WTC11 (cell line): ENCODE measurements around the gene ERG28. TPM values are rescaled to one million over a fixed set of nuclear protein-coding genes. Genes with fewer than 3 reads are reported as not detected.

ENCODE experiments used
- ATAC-seq: fragments of 200-7000 bp; cut with Tn5 transposase; 2 replicates; pipeline ENCODE4 v1.10.0; 2021; ENCODE audit warnings: mild to moderate bottlenecking, moderate library complexity
- CTCF ChIA-PET: fragments of 300-600 bp; sonication (Branson Sonifier 250); formaldehyde crosslinking; loops from one replicate; lab custom pipeline; 2021; ENCODE audit warnings: antibody characterized with exemption; lab: Charles Lee
- POLR2A ChIA-PET: fragments of 350-600 bp; sonication (Branson Sonifier 250); formaldehyde crosslinking; loops from one replicate; lab custom pipeline; 2021; ENCODE audit warnings: antibody characterized with exemption; lab: Charles Lee
- DNase-seq: peaks from one replicate; pipeline ENCODE4 v3.0.0; 2021; ENCODE audit warnings: low spot score
- H3K27ac Mint-ChIP-seq: 2 replicates; pipeline ENCODE4 v1.8.0; 2021; ENCODE audit warnings: mixed read lengths
- H3K27me3 Mint-ChIP-seq: 2 replicates; pipeline ENCODE4 v1.8.0; 2021; ENCODE audit warnings: low read depth, mild to moderate bottlenecking, moderate library complexity, mixed read lengths
- H3K36me3 Mint-ChIP-seq: 2 replicates; pipeline ENCODE4 v1.8.0; 2021; ENCODE audit warnings: mixed read lengths
- H3K4me1 Mint-ChIP-seq: 2 replicates; pipeline ENCODE4 v1.8.0; 2022; ENCODE audit warnings: mixed read lengths
- H3K4me3 Mint-ChIP-seq: 2 replicates; pipeline ENCODE4 v1.8.0; 2021; ENCODE audit warnings: mild to moderate bottlenecking, moderate library complexity, mixed read lengths
- H3K9me3 Mint-ChIP-seq: 2 replicates; pipeline ENCODE4 v1.8.0; 2021; ENCODE audit warnings: mixed read lengths
- CDX4 ChIP-seq: fragments of 250-450 bp; sonication (Bioruptor Pico); IDR thresholded peaks from 2 replicates; pipeline ENCODE4 v1.9.0; 2021; ENCODE audit warnings: moderate library complexity, mild to moderate bottlenecking, inconsistent platforms, borderline replicate concordance
- CREM ChIP-seq: sonication (generic); formaldehyde crosslinking; IDR thresholded peaks from 2 replicates; pipeline ENCODE4 v1.8.1; 2022; ENCODE audit warnings: mild to moderate bottlenecking, missing genetic modification reagents, moderate library complexity
- CTCF ChIP-seq: fragments of 200-600 bp; IDR thresholded peaks from 2 replicates; pipeline ENCODE4 v1.8.0; 2022; ENCODE audit warnings: antibody characterized with exemption
- ELF4 ChIP-seq: sonication (generic); formaldehyde crosslinking; IDR thresholded peaks from 2 replicates; pipeline ENCODE4 v1.8.1; 2022; ENCODE audit warnings: low read depth, mild to moderate bottlenecking, moderate library complexity, missing genetic modification reagents
- ERG ChIP-seq: fragments of 250-450 bp; sonication (Bioruptor Pico); IDR thresholded peaks from 2 replicates; pipeline ENCODE4 v1.8.0; 2021; ENCODE audit warnings: mild to moderate bottlenecking
- FOXJ3 ChIP-seq: sonication (generic); formaldehyde crosslinking; IDR thresholded peaks from 2 replicates; pipeline ENCODE4 v1.9.0; 2021; ENCODE audit warnings: missing genetic modification reagents, mild to moderate bottlenecking, borderline replicate concordance
- FOXP4 ChIP-seq: sonication (generic); formaldehyde crosslinking; IDR thresholded peaks from 2 replicates; pipeline ENCODE4 v1.8.0; 2022; ENCODE audit warnings: mild to moderate bottlenecking, missing genetic modification reagents
- GABPB1 ChIP-seq: sonication (generic); formaldehyde crosslinking; IDR thresholded peaks from 2 replicates; pipeline ENCODE4 v1.8.1; 2023; ENCODE audit warnings: mild to moderate bottlenecking, missing genetic modification reagents
- IRF1 ChIP-seq: sonication (generic); formaldehyde crosslinking; IDR thresholded peaks from 2 replicates; pipeline ENCODE4 v1.8.0; 2023; ENCODE audit warnings: missing genetic modification reagents
- MLX ChIP-seq: sonication (generic); formaldehyde crosslinking; IDR thresholded peaks from 2 replicates; pipeline ENCODE4 v1.8.1; 2023; ENCODE audit warnings: mild to moderate bottlenecking, missing genetic modification reagents, moderate library complexity
- RORB ChIP-seq: fragments of 250-450 bp; sonication (Bioruptor Pico); IDR thresholded peaks from 2 replicates; pipeline ENCODE4 v1.9.0; 2021; ENCODE audit warnings: mild to moderate bottlenecking
- ZBTB21 ChIP-seq: sonication (generic); formaldehyde crosslinking; IDR thresholded peaks from 2 replicates; pipeline ENCODE4 v1.8.1; 2023; ENCODE audit warnings: mild to moderate bottlenecking, missing genetic modification reagents, borderline replicate concordance
- ZNF219 ChIP-seq: sonication (generic); formaldehyde crosslinking; IDR thresholded peaks from 2 replicates; pipeline ENCODE4 v1.8.0; 2023; ENCODE audit warnings: missing genetic modification reagents, mild to moderate bottlenecking, borderline replicate concordance
- total RNA-seq: library from RNA; stranded (reverse); gene quantifications from 3 replicates; pipeline ENCODE4 v1.2.3, GENCODE V29; 2021
- TF ChIP-seq, protein P1 (sequence below): fragments of 250-450 bp; sonication (Bioruptor Pico); IDR thresholded peaks from 2 replicates; pipeline ENCODE4 v1.9.0; 2021; ENCODE audit warnings: mild to moderate bottlenecking, borderline replicate concordance
- TF ChIP-seq, protein P2 (sequence below): sonication (generic); formaldehyde crosslinking; IDR thresholded peaks from 2 replicates; pipeline ENCODE4 v1.8.0; 2022; ENCODE audit warnings: missing genetic modification reagents

ERG28 gene
- total RNA-seq, 1 experiment from 2014 or later, result 27.9 TPM

DNA sequence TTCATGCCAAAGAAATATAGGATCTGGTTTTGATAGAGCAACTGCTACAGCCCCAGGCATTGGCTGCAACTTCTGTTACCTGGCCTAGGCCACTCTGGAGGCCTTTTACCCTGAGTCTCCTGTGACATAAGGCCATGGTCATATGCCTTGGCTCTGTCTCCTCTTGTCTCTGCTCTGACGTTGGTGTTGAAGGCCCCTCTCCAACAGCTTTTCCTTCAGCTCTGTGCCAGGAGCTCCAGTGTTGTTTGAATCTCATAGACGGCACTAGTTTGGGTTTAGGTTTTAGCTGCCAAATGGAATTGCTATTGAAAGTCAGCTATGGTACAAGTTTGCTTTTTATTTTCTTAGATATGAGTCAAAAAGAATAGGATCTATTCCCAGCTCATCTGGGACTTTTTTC, 41.4 kb upstream of the ERG28 start:
- Mint-ChIP-seq H3K36me3 (peaks cover 34% of the 10 kb centered on the region), H3K4me3 (no peak overlapping the region)
- CTCF ChIA-PET, result interaction anchor here (0.6 to 1.8 kb wide), 3 partner anchors 8 to 125 kb away, joined by 3 to 5 read pairs (median 4); no protein-coding TSS in a partner anchor

GRCh38 chr14:75700295-75700694, 39.6 kb upstream of the ERG28 start:
- ChIA-PET POLR2A (no interaction called here), CTCF (no interaction called here)
- TF ChIP-seq CTCF, result no peak
- TF ChIP-seq, protein P1, sequence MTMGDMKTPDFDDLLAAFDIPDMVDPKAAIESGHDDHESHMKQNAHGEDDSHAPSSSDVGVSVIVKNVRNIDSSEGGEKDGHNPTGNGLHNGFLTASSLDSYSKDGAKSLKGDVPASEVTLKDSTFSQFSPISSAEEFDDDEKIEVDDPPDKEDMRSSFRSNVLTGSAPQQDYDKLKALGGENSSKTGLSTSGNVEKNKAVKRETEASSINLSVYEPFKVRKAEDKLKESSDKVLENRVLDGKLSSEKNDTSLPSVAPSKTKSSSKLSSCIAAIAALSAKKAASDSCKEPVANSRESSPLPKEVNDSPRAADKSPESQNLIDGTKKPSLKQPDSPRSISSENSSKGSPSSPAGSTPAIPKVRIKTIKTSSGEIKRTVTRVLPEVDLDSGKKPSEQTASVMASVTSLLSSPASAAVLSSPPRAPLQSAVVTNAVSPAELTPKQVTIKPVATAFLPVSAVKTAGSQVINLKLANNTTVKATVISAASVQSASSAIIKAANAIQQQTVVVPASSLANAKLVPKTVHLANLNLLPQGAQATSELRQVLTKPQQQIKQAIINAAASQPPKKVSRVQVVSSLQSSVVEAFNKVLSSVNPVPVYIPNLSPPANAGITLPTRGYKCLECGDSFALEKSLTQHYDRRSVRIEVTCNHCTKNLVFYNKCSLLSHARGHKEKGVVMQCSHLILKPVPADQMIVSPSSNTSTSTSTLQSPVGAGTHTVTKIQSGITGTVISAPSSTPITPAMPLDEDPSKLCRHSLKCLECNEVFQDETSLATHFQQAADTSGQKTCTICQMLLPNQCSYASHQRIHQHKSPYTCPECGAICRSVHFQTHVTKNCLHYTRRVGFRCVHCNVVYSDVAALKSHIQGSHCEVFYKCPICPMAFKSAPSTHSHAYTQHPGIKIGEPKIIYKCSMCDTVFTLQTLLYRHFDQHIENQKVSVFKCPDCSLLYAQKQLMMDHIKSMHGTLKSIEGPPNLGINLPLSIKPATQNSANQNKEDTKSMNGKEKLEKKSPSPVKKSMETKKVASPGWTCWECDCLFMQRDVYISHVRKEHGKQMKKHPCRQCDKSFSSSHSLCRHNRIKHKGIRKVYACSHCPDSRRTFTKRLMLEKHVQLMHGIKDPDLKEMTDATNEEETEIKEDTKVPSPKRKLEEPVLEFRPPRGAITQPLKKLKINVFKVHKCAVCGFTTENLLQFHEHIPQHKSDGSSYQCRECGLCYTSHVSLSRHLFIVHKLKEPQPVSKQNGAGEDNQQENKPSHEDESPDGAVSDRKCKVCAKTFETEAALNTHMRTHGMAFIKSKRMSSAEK, result no peak
- no peak for TF ChIP-seq IRF1
- TF ChIP-seq MLX (CRISPR knock-in tag), result no peak
- no peak for TF ChIP-seq ERG (CRISPR knock-in tag)
- TF ChIP-seq RORB (CRISPR knock-in tag), result no peak
- no peak for TF ChIP-seq GABPB1 (CRISPR knock-in tag)
- TF ChIP-seq FOXP4, result no peak
- no peak for TF ChIP-seq CDX4
- TF ChIP-seq ELF4 (CRISPR knock-in tag), result no peak
- TF ChIP-seq CREM (CRISPR knock-in tag), result no peak
- TF ChIP-seq ZBTB21 (CRISPR knock-in tag), result no peak
- no peak for TF ChIP-seq FOXJ3 (CRISPR knock-in tag)
- H3K36me3 Mint-ChIP-seq, result peaks cover 41% of the 10 kb centered on the region
- no peaks in the 10 kb centered on the region for H3K4me1 Mint-ChIP-seq
- peaks cover 3% of the 10 kb centered on the region for H3K9me3 Mint-ChIP-seq
- ATAC-seq, result no peak
- H3K27ac Mint-ChIP-seq, result no peak overlapping the region
- no peak overlapping the region for H3K4me3 Mint-ChIP-seq
- DNase-seq, result no peak
- no peaks in the 10 kb centered on the region for H3K27me3 Mint-ChIP-seq

More for the DNA sequence above, 41.4 kb upstream of the ERG28 start:
- ATAC-seq, result no peak
- H3K27ac Mint-ChIP-seq, result no peak overlapping the region
- no peak for TF ChIP-seq ZNF219 (CRISPR knock-in tag)
- TF ChIP-seq, protein P2, sequence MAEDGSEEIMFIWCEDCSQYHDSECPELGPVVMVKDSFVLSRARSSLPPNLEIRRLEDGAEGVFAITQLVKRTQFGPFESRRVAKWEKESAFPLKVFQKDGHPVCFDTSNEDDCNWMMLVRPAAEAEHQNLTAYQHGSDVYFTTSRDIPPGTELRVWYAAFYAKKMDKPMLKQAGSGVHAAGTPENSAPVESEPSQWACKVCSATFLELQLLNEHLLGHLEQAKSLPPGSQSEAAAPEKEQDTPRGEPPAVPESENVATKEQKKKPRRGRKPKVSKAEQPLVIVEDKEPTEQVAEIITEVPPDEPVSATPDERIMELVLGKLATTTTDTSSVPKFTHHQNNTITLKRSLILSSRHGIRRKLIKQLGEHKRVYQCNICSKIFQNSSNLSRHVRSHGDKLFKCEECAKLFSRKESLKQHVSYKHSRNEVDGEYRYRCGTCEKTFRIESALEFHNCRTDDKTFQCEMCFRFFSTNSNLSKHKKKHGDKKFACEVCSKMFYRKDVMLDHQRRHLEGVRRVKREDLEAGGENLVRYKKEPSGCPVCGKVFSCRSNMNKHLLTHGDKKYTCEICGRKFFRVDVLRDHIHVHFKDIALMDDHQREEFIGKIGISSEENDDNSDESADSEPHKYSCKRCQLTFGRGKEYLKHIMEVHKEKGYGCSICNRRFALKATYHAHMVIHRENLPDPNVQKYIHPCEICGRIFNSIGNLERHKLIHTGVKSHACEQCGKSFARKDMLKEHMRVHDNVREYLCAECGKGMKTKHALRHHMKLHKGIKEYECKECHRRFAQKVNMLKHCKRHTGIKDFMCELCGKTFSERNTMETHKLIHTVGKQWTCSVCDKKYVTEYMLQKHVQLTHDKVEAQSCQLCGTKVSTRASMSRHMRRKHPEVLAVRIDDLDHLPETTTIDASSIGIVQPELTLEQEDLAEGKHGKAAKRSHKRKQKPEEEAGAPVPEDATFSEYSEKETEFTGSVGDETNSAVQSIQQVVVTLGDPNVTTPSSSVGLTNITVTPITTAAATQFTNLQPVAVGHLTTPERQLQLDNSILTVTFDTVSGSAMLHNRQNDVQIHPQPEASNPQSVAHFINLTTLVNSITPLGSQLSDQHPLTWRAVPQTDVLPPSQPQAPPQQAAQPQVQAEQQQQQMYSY (CRISPR knock-in tag), result no peak
- no peaks in the 10 kb centered on the region for H3K4me1 Mint-ChIP-seq
- POLR2A ChIA-PET, result no interaction called here
- no peaks in the 10 kb centered on the region for H3K9me3 Mint-ChIP-seq
- DNase-seq, result no peak
- no peaks in the 10 kb centered on the region for H3K27me3 Mint-ChIP-seq
